ENCODE data around the gene WDR12. TPM values are rescaled to one million over a fixed set of nuclear protein-coding genes. Genes with fewer than 3 reads are reported as not detected.
A peak's percentile ranks its signal among the peaks of the same experiment; 100 is the strongest.
"Not testable (repeated sequence)": the region's sequence is repeated elsewhere in the genome, so short reads cannot be mapped to it uniquely, and the experiment has no call there.

Gene WDR12
- total RNA-seq, 1 experiment from 2014 or later = 141 TPM

GRCh38 chr2:202910698-202911097, 775 bp downstream of the WDR12 start:
- peak overlapping the region; percentile 96 for H3K4me3 Mint-ChIP-seq (ENCODE audit: unreplicated experiment)
- peaks cover 4% of the 10 kb centered on the region for H3K9me3 Mint-ChIP-seq (ENCODE audit: unreplicated experiment)
- ChIA-PET POLR2A (interaction anchor here (0.5 to 4.0 kb wide), 16 partner anchors 9 to 999 kb away, joined by 3 to 41 read pairs (median 4); partner anchors contain the start of genes CYP20A1, FAM117B, ICA1L and NBEAL1), CTCF (interaction anchor here (0.7 to 1.6 kb wide), 6 partner anchors 9 to 336 kb away, joined by 3 to 4 read pairs (median 4); no protein-coding TSS in a partner anchor)
- no peaks in the 10 kb centered on the region for H3K27me3 Mint-ChIP-seq (ENCODE audit: insufficient read depth, unreplicated experiment)
- no TSS peak for BruUV-seq (replicated peaks)
- peaks cover 21% of the 10 kb centered on the region for H3K36me3 Mint-ChIP-seq (ENCODE audit: insufficient read depth, unreplicated experiment)
- no peak for DNase-seq (ENCODE audit: unreplicated experiment)
- TF ChIP-seq CTCF (IDR thresholded peaks at IDR 0.05; ENCODE audit: unreplicated experiment) = no peak
- intact Hi-C loops (cut with micrococcal nuclease) = loop anchor here (2.0 to 5.0 kb wide), 3 partner anchors 104 to 327 kb away; partner anchors contain the start of genes CYP20A1 and NBEAL1
- H3K27ac Mint-ChIP-seq (ENCODE audit: low read depth, unreplicated experiment) = peak overlapping the region; percentile 55
- H3K4me1 Mint-ChIP-seq (ENCODE audit: insufficient read depth, unreplicated experiment) = peaks cover 18% of the 10 kb centered on the region

GRCh38 chr2:202910250-202910649, 1.2 kb downstream of the WDR12 start:
- not testable (repeated sequence) for H3K27me3 Mint-ChIP-seq (ENCODE audit: insufficient read depth, unreplicated experiment); H3K27ac Mint-ChIP-seq (ENCODE audit: low read depth, unreplicated experiment); DNase-seq (ENCODE audit: unreplicated experiment); BruUV-seq (replicated peaks); H3K9me3 Mint-ChIP-seq (ENCODE audit: unreplicated experiment)
- Mint-ChIP-seq H3K4me1 (ENCODE audit: insufficient read depth, unreplicated experiment) (peaks cover 18% of the 10 kb centered on the region), H3K4me3 (ENCODE audit: unreplicated experiment) (peak overlapping the region; percentile 96), H3K36me3 (ENCODE audit: insufficient read depth, unreplicated experiment) (peaks cover 25% of the 10 kb centered on the region)
- POLR2A ChIA-PET = interaction anchor here (1.8 to 4.0 kb wide), 6 partner anchors 15 to 329 kb away, joined by 6 to 41 read pairs (median 13); partner anchors contain the start of genes CYP20A1, FAM117B and NBEAL1
- CTCF ChIA-PET = interaction anchor here (0.7 to 1.6 kb wide), 4 partner anchors 76 to 336 kb away, joined by 3 to 4 read pairs (median 3); no protein-coding TSS in a partner anchor
- intact Hi-C loops (cut with micrococcal nuclease) = loop anchor here (2.0 to 5.0 kb wide), 3 partner anchors 105 to 327 kb away; partner anchors contain the start of genes CYP20A1 and NBEAL1

- POLR2A ChIA-PET = interaction anchor here (0.5 to 4.0 kb wide), 3 partner anchors 83 to 527 kb away, joined by 3 to 40 read pairs (median 3); partner anchors contain the start of gene FAM117B
- Mint-ChIP-seq H3K36me3 (ENCODE audit: insufficient read depth, unreplicated experiment) (peaks cover 32% of the 10 kb centered on the region), H3K27me3 (ENCODE audit: insufficient read depth, unreplicated experiment) (no peaks in the 10 kb centered on the region), H3K27ac (ENCODE audit: low read depth, unreplicated experiment) (peak overlapping the region; percentile 36), H3K4me1 (ENCODE audit: insufficient read depth, unreplicated experiment) (peaks cover 18% of the 10 kb centered on the region), H3K4me3 (ENCODE audit: unreplicated experiment) (peak overlapping the region; percentile 96), H3K9me3 (ENCODE audit: unreplicated experiment) (peaks cover 9% of the 10 kb centered on the region)
- no peak for TF ChIP-seq CTCF (IDR thresholded peaks at IDR 0.05; ENCODE audit: unreplicated experiment)
- DNase-seq (ENCODE audit: unreplicated experiment) = peak; percentile 8
- CTCF ChIA-PET = interaction anchor here (0.6 to 1.2 kb wide), 4 partner anchors 11 to 201 kb away, joined by 3 read pairs; no protein-coding TSS in a partner anchor
- intact Hi-C loops (cut with micrococcal nuclease) = loop anchor here (2.0 to 5.0 kb wide), 3 partner anchors 105 to 328 kb away; partner anchors contain the start of genes CYP20A1 and NBEAL1
- no TSS peak for BruUV-seq (replicated peaks)
Measured at GRCh38 chr2:202909394-202910192, 1.9 kb downstream of the WDR12 start.

GRCh38 chr2:202908186-202908585, 3.3 kb downstream of the WDR12 start:
- intact Hi-C loops (cut with micrococcal nuclease) = no loop called here
- peaks cover 13% of the 10 kb centered on the region for H3K9me3 Mint-ChIP-seq (ENCODE audit: unreplicated experiment)
- DNase-seq (ENCODE audit: unreplicated experiment) = no peak
- CTCF ChIA-PET = interaction anchor here (0.6 to 0.8 kb wide), 2 partner anchors 232 to 1678 kb away, joined by 3 read pairs; no protein-coding TSS in a partner anchor
- no TSS peak for BruUV-seq (replicated peaks)
- POLR2A ChIA-PET = interaction anchor here (0.6 to 4.0 kb wide), 4 partner anchors 107 to 626 kb away, joined by 3 to 40 read pairs (median 3); partner anchors contain the start of gene FAM117B
- TF ChIP-seq CTCF (IDR thresholded peaks at IDR 0.05; ENCODE audit: unreplicated experiment) = no peak
- peaks cover 18% of the 10 kb centered on the region for H3K4me1 Mint-ChIP-seq (ENCODE audit: insufficient read depth, unreplicated experiment)
- peaks cover 46% of the 10 kb centered on the region for H3K36me3 Mint-ChIP-seq (ENCODE audit: insufficient read depth, unreplicated experiment)
- no peaks in the 10 kb centered on the region for H3K27me3 Mint-ChIP-seq (ENCODE audit: insufficient read depth, unreplicated experiment)
- H3K27ac Mint-ChIP-seq (ENCODE audit: low read depth, unreplicated experiment) = peak overlapping the region; percentile 36
- H3K4me3 Mint-ChIP-seq (ENCODE audit: unreplicated experiment) = no peak overlapping the region

GRCh38 chr2:202905507-202905906, 6.0 kb downstream of the WDR12 start:
- peaks cover 13% of the 10 kb centered on the region for H3K9me3 Mint-ChIP-seq (ENCODE audit: unreplicated experiment)
- H3K36me3 Mint-ChIP-seq (ENCODE audit: insufficient read depth, unreplicated experiment) = peaks cover 62% of the 10 kb centered on the region
- BruUV-seq (replicated peaks); H3K27ac Mint-ChIP-seq (ENCODE audit: low read depth, unreplicated experiment); intact Hi-C loops (cut with micrococcal nuclease); DNase-seq (ENCODE audit: unreplicated experiment); H3K27me3 Mint-ChIP-seq (ENCODE audit: insufficient read depth, unreplicated experiment); H3K4me3 Mint-ChIP-seq (ENCODE audit: unreplicated experiment): not testable (repeated sequence)
- peaks cover 18% of the 10 kb centered on the region for H3K4me1 Mint-ChIP-seq (ENCODE audit: insufficient read depth, unreplicated experiment)
- POLR2A ChIA-PET = interaction anchor here (0.6 to 1.3 kb wide), 2 partner anchors 35 to 213 kb away, joined by 3 to 4 read pairs; no protein-coding TSS in a partner anchor
- CTCF ChIA-PET = interaction anchor here (0.6 to 1.2 kb wide), 2 partner anchors 316 to 333 kb away, joined by 3 to 6 read pairs; no protein-coding TSS in a partner anchor

All from MCF 10A (cell line).